PC-9 (cell line): ENCODE measurements around the gene HTR4. TPM values are rescaled to one million over a fixed set of nuclear protein-coding genes. Genes with fewer than 3 reads are reported as not detected.
"Not testable (repeated sequence)": the region's sequence is repeated elsewhere in the genome, so short reads cannot be mapped to it uniquely, and the experiment has no call there.

Experiments
- BruUV-seq: library from RNA; stranded (reverse); fragments of 400-500 nt; replicated peaks from 2 replicates; lab custom pipeline; 2021; lab: Mats Ljungman, UMichigan
- CTCF ChIA-PET: fragments of 300-600 bp; sonication (Branson Sonifier 250); formaldehyde crosslinking; loops from one replicate; lab custom pipeline; 2022; ENCODE audit warnings: antibody characterized with exemption; lab: Charles Lee
- POLR2A ChIA-PET: fragments of 300-600 bp; sonication (Branson Sonifier 250); formaldehyde crosslinking; loops from one replicate; lab custom pipeline; 2022; ENCODE audit warnings: antibody characterized with exemption; ENCODE audit not compliant: unreplicated experiment; lab: Charles Lee
- DNase-seq, 2 experiments: peaks; one replicate each; pipeline versions ENCODE4 v3.0.0 to v3.0.0-alpha.2; 2015 to 2022; ENCODE audit warnings: mixed read lengths in 1 of 2
- H2AFZ ChIP-seq: fragments of 200-600 bp; sonication (generic); 2 replicates; pipeline ENCODE4 v1.8.1; 2017; ENCODE audit warnings: antibody characterized with exemption
- H3F3A ChIP-seq: fragments of 200-600 bp; sonication (generic); 2 replicates; pipeline ENCODE4 v1.8.1; 2017; ENCODE audit warnings: antibody characterized with exemption, mild to moderate bottlenecking, low read depth; ENCODE audit not compliant: insufficient read depth
- H3K27ac ChIP-seq: fragments of 200-600 bp; sonication (generic); 2 replicates; pipeline ENCODE4 v1.6.1; 2016; ENCODE audit warnings: mixed run types
- H3K27me3 ChIP-seq: fragments of 200-600 bp; sonication (generic); 2 replicates; pipeline ENCODE4 v1.6.1; 2016; ENCODE audit warnings: low read depth, mixed run types; ENCODE audit not compliant: insufficient read depth
- H3K36me3 ChIP-seq: fragments of 200-600 bp; sonication (generic); 2 replicates; pipeline ENCODE4 v1.6.1; 2016; ENCODE audit warnings: low read depth, mixed run types
- H3K4me1 ChIP-seq: fragments of 200-600 bp; sonication (generic); replicated peaks from 2 replicates; pipeline ENCODE4 v1.6.1; 2016; ENCODE audit warnings: mixed run types; ENCODE audit not compliant: insufficient read depth
- H3K4me2 ChIP-seq: fragments of 200-600 bp; sonication (generic); 2 replicates; pipeline ENCODE4 v1.6.1; 2017; ENCODE audit warnings: mixed run types
- H3K4me3 ChIP-seq: fragments of 200-600 bp; sonication (generic); 2 replicates; pipeline ENCODE4 v1.6.1; 2016; ENCODE audit warnings: mixed run types
- H3K79me2 ChIP-seq: fragments of 200-600 bp; sonication (generic); 2 replicates; pipeline ENCODE4 v1.6.1; 2017; ENCODE audit warnings: low read depth, mixed run types
- H3K9me2 ChIP-seq: fragments of 200-600 bp; sonication (generic); 2 replicates; pipeline ENCODE4 v1.8.1; 2017; ENCODE audit warnings: mild to moderate bottlenecking; ENCODE audit not compliant: insufficient read depth
- H3K9me3 ChIP-seq: fragments of 200-600 bp; sonication (generic); 2 replicates; pipeline ENCODE4 v1.8.1; 2016; ENCODE audit warnings: low read depth; ENCODE audit not compliant: insufficient read depth
- H4K20me1 ChIP-seq: fragments of 200-600 bp; sonication (generic); 2 replicates; pipeline ENCODE4 v1.8.1; 2017; ENCODE audit not compliant: insufficient read depth
- EZH2 ChIP-seq: fragments of 200-600 bp; sonication (generic); IDR thresholded peaks from 2 replicates; pipeline ENCODE4 v1.8.0; 2017; ENCODE audit warnings: antibody characterized with exemption, low read depth
- intact Hi-C: fragments of 100-400 bp; cut with micrococcal nuclease; formaldehyde crosslinking; loops from one replicate; pipeline ENCODE4 v1.10.0; 2022; ENCODE audit not compliant: unreplicated experiment
- total RNA-seq: library from RNA; stranded (reverse); gene quantifications from 2 replicates; pipeline ENCODE4 v1.2.3, GENCODE V29; 2021
- TF ChIP-seq, protein P1 (sequence below): fragments of 200-600 bp; sonication (generic); conservative IDR thresholded peaks from 2 replicates; pipeline ENCODE4 v1.6.1; 2017; ENCODE audit warnings: mixed run types, antibody characterized with exemption, mild to moderate bottlenecking, moderate library complexity

Gene HTR4
- total RNA-seq, 1 experiment from 2014 or later = not detected

DNA sequence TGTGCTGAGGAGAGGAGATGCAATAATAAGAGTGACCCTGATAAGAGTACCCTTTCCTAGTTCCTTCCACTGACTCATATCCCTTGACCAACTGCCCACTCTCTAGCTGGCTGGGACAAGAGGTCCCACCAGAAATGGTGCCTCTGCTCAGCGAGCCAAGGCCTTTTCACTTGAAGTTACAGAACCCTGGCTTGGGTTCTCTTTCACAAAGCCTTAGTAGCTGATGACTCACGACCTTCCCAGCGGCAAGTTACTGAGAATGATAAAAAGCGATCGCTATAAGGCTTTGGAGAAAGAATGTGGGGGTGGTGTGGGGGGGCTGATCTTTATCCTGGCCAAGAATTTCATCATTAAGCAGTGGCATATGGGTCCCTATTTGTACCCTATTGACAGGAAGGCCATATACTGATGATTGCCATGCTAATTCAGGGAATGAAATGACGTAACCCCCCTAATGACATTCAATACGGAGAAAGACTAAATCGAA, 180.3 kb downstream of the HTR4 start:
- TF ChIP-seq, protein P1, sequence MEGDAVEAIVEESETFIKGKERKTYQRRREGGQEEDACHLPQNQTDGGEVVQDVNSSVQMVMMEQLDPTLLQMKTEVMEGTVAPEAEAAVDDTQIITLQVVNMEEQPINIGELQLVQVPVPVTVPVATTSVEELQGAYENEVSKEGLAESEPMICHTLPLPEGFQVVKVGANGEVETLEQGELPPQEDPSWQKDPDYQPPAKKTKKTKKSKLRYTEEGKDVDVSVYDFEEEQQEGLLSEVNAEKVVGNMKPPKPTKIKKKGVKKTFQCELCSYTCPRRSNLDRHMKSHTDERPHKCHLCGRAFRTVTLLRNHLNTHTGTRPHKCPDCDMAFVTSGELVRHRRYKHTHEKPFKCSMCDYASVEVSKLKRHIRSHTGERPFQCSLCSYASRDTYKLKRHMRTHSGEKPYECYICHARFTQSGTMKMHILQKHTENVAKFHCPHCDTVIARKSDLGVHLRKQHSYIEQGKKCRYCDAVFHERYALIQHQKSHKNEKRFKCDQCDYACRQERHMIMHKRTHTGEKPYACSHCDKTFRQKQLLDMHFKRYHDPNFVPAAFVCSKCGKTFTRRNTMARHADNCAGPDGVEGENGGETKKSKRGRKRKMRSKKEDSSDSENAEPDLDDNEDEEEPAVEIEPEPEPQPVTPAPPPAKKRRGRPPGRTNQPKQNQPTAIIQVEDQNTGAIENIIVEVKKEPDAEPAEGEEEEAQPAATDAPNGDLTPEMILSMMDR = no peak
- TF ChIP-seq EZH2 = no peak
- Histone ChIP-seq H3F3A (no peaks in the 10 kb centered on the region), H3K9me3 (no peaks in the 10 kb centered on the region), H4K20me1 (no peaks in the 10 kb centered on the region), H3K79me2 (no peaks in the 10 kb centered on the region), H3K4me3 (no peak overlapping the region), H3K27me3 (no peaks in the 10 kb centered on the region), H3K36me3 (no peaks in the 10 kb centered on the region), H3K4me2 (no peak overlapping the region), H3K9me2 (no peaks in the 10 kb centered on the region), H3K4me1 (no peaks in the 10 kb centered on the region), H3K27ac (no peak overlapping the region), H2AFZ (no peak overlapping the region)
- intact Hi-C loops = no loop called here
- DNase-seq = no peak
- ChIA-PET POLR2A (no interaction called here), CTCF (no interaction called here)
- BruUV-seq = no TSS peak

GRCh38 chr5:148471379-148471778, 182.9 kb downstream of the HTR4 start:
- Histone ChIP-seq H3K4me3 (no peak overlapping the region), H4K20me1 (no peaks in the 10 kb centered on the region), H3F3A (no peaks in the 10 kb centered on the region), H2AFZ (no peak overlapping the region), H3K9me2 (no peaks in the 10 kb centered on the region), H3K9me3 (no peaks in the 10 kb centered on the region), H3K4me1 (no peaks in the 10 kb centered on the region), H3K36me3 (no peaks in the 10 kb centered on the region), H3K4me2 (no peak overlapping the region), H3K27me3 (no peaks in the 10 kb centered on the region), H3K27ac (no peak overlapping the region), H3K79me2 (no peaks in the 10 kb centered on the region)
- intact Hi-C loops = no loop called here
- CTCF ChIA-PET = no interaction called here
- no peak for DNase-seq
- TF ChIP-seq, protein P1 = no peak
- no peak for TF ChIP-seq EZH2
- BruUV-seq = no TSS peak
- POLR2A ChIA-PET = no interaction called here

DNA sequence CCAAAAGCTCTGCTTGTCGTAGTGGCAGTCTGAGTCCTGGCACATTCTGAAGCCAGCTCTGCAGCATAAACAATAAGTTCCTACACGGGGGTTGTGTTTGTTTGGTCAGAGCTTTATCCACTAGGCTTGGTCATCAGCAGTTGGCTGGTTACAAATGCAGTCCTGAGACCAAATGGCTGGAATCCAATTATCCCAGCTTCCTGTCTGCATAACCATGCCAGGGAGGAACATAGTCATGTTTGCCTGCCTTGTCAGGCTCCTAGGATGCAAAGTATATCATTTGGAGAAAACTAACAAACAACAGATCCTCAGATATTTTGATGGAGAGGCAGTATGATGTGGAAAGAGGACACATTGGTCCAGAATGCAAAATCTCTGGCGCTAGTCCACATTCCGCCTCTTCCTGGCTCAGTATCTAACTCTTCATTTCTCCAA, 184.8 kb downstream of the HTR4 start:
- H3F3A ChIP-seq = no peaks in the 10 kb centered on the region
- no peaks in the 10 kb centered on the region for H3K79me2 ChIP-seq
- H2AFZ ChIP-seq = no peak overlapping the region
- no peak overlapping the region for H3K4me2 ChIP-seq
- no TSS peak for BruUV-seq
- intact Hi-C loops = no loop called here
- H3K4me3 ChIP-seq = no peak overlapping the region
- H3K27ac ChIP-seq = no peak overlapping the region
- no peak for DNase-seq
- H3K9me2 ChIP-seq = no peaks in the 10 kb centered on the region
- no peaks in the 10 kb centered on the region for H3K9me3 ChIP-seq
- POLR2A ChIA-PET = no interaction called here
- H4K20me1 ChIP-seq = no peaks in the 10 kb centered on the region
- no peaks in the 10 kb centered on the region for H3K27me3 ChIP-seq
- H3K36me3 ChIP-seq = no peaks in the 10 kb centered on the region
- no peaks in the 10 kb centered on the region for H3K4me1 ChIP-seq
- TF ChIP-seq, protein P1 = no peak
- no peak for TF ChIP-seq EZH2
- CTCF ChIA-PET = no interaction called here

- DNase-seq, H3K4me1 ChIP-seq, CTCF ChIA-PET, H3K79me2 ChIP-seq, H3K4me2 ChIP-seq, H3K36me3 ChIP-seq, H4K20me1 ChIP-seq, H3K9me3 ChIP-seq, H3F3A ChIP-seq, H2AFZ ChIP-seq, POLR2A ChIA-PET, H3K27ac ChIP-seq, H3K9me2 ChIP-seq, H3K4me3 ChIP-seq, intact Hi-C loops, BruUV-seq, H3K27me3 ChIP-seq: not testable (repeated sequence)
Observed at GRCh38 chr5:148468746-148469145, 185.6 kb downstream of the HTR4 start.
